DND-41 (cell line): Measurements from ENCODE around the gene PKNOX1.
"Not testable (repeated sequence)": the region's sequence is repeated elsewhere in the genome, so short reads cannot be mapped to it uniquely, and the experiment has no call there.

Experiments
- ATAC-seq: fragments of 200-7000 bp; cut with Tn5 transposase; 3 replicates; pipeline ENCODE4 v1.9.1; 2021; ENCODE audit warnings: low read depth; ENCODE audit not compliant: insufficient read depth
- DNase-seq: peaks from one replicate; pipeline ENCODE4 v3.0.0-alpha.2; 2020
- H2AFZ ChIP-seq: 2 replicates; pipeline ENCODE4 v1.6.0; 2012; ENCODE audit warnings: low read depth, low read length
- H3K27ac ChIP-seq: 2 replicates; pipeline ENCODE4 v1.5.1; 2012; ENCODE audit warnings: low read length, inconsistent platforms
- H3K27me3 ChIP-seq: fragments of 200-600 bp; sonication (generic); 2 replicates; pipeline ENCODE4 v1.6.0; 2012; ENCODE audit warnings: low read length, mild to moderate bottlenecking, inconsistent platforms; ENCODE audit not compliant: insufficient read depth, poor library complexity
- H3K36me3 ChIP-seq: 2 replicates; pipeline ENCODE4 v1.5.1; 2012; ENCODE audit warnings: low read length, inconsistent platforms; ENCODE audit not compliant: insufficient read depth
- H3K4me1 ChIP-seq: 2 replicates; pipeline ENCODE4 v1.5.1; 2012; ENCODE audit warnings: mild to moderate bottlenecking, low read length; ENCODE audit not compliant: insufficient read depth
- H3K4me2 ChIP-seq: 2 replicates; pipeline ENCODE4 v1.6.0; 2012; ENCODE audit warnings: mild to moderate bottlenecking, moderate library complexity, low read length, inconsistent platforms; ENCODE audit not compliant: insufficient read depth
- H3K4me3 ChIP-seq, 2 experiments: fragments of 200-600 bp in 1 of 2; shearing (Covaris generic) in 1 of 2; 2 replicates each; pipeline ENCODE4 v1.5.1; 2012 to 2016; ENCODE audit warnings: inconsistent platforms in 2 of 2, low read length in 2 of 2, mild to moderate bottlenecking in 2 of 2, low read depth in 1 of 2, moderate library complexity in 1 of 2
- H3K79me2 ChIP-seq: 2 replicates; pipeline ENCODE4 v1.6.0; 2012; ENCODE audit warnings: low read length, inconsistent platforms; ENCODE audit not compliant: insufficient read depth
- H3K9ac ChIP-seq: 2 replicates; pipeline ENCODE4 v1.6.0; 2012; ENCODE audit warnings: low read depth, mild to moderate bottlenecking, inconsistent platforms, low read length, moderate library complexity
- H3K9me3 ChIP-seq: 2 replicates; pipeline ENCODE4 v1.5.1; 2012; ENCODE audit warnings: low read length, moderate library complexity, mild to moderate bottlenecking, inconsistent platforms; ENCODE audit not compliant: insufficient read depth, severe bottlenecking
- H4K20me1 ChIP-seq: 2 replicates; pipeline ENCODE4 v1.6.0; 2012; ENCODE audit warnings: low read length; ENCODE audit not compliant: insufficient read depth
- TF ChIP-seq, protein P1 (sequence below): IDR thresholded peaks from 2 replicates; pipeline ENCODE4 v1.5.1; 2012; ENCODE audit warnings: borderline replicate concordance, low read length, moderate library complexity, mild to moderate bottlenecking; ENCODE audit not compliant: poor library complexity, severe bottlenecking; ENCODE audit errors: extremely low read depth

Gene PKNOX1

DNA sequence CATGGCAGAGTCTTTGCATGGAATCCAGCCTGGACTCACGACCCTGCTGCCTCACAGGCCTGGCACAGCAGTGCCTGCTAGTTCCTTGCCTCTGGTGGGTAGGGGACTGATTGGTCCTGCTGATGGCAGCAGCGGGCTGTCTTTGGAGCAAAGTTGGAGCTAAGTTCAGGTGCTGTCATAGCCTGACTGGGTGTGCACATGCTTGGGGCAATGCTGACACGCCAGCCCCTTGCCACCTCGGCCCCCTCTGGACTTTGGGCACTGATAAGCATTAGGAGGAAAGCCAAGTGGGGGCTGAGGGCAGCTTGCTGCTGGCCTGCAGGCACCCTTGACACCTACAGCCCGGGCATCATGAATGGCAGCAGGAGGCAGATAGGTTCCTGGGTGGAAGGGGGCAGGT lies 67.8 kb downstream of the PKNOX1 start:
- H3K4me1 ChIP-seq = peaks cover 11% of the 10 kb centered on the region
- not testable (repeated sequence) for H3K9me3 ChIP-seq, H3K27me3 ChIP-seq, ATAC-seq, H2AFZ ChIP-seq, H3K4me3 ChIP-seq, H3K27ac ChIP-seq, H3K9ac ChIP-seq, H3K79me2 ChIP-seq, H3K36me3 ChIP-seq, H3K4me2 ChIP-seq, H4K20me1 ChIP-seq, DNase-seq

DNA sequence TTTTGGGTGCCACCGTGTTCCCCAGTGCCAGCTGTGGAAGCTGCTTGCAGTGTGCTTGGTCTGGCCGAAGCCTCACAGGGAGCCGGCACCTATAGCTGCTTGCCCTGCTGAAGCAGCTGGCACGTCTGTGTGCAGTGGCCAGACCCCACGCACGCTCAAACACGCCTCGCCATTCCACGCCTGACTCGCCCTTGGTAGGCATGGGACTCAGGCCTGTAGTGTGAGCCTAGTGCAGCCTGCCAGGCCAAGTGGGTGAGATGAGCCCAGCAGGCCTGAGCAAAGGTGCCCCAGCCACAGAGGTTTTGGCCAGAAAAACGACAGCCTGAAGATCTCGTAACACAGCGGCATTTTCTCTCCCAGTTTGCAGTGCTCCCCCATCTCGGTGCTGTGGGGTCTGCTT lies 68.9 kb downstream of the PKNOX1 start:
- H3K36me3 ChIP-seq, H3K9me3 ChIP-seq, ATAC-seq, DNase-seq, H2AFZ ChIP-seq, H3K79me2 ChIP-seq, H3K4me2 ChIP-seq, H4K20me1 ChIP-seq, H3K4me3 ChIP-seq, H3K9ac ChIP-seq, H3K27ac ChIP-seq, H3K27me3 ChIP-seq: not testable (repeated sequence)
- peaks cover 11% of the 10 kb centered on the region for H3K4me1 ChIP-seq

DNA sequence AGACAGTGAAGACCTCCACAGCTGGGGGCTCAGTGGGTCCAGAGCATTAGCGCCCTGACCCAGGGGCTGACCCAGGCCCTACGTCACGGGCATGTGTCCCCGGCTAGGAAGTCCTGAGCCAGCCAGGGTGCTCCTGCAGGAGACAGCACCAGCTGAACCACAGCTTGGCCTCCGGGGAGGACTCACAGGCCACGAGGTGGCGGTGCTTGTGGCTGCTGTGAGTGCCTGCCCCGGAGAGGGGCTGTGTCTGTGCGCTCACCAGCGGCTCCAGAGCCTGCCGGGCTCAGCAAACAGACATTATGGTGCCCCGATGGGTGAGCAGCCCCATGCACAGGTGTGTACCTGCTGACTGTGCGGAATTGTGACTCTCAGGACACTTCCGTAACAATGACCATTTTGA lies 70.2 kb downstream of the PKNOX1 start:
- ATAC-seq, H3K79me2 ChIP-seq, H3K36me3 ChIP-seq, H3K27me3 ChIP-seq, H3K27ac ChIP-seq, H4K20me1 ChIP-seq, H3K9ac ChIP-seq, H2AFZ ChIP-seq, H3K4me3 ChIP-seq, H3K4me2 ChIP-seq, H3K9me3 ChIP-seq: not testable (repeated sequence)
- peaks cover 11% of the 10 kb centered on the region for H3K4me1 ChIP-seq
- peak; percentile 10 for DNase-seq

DNA sequence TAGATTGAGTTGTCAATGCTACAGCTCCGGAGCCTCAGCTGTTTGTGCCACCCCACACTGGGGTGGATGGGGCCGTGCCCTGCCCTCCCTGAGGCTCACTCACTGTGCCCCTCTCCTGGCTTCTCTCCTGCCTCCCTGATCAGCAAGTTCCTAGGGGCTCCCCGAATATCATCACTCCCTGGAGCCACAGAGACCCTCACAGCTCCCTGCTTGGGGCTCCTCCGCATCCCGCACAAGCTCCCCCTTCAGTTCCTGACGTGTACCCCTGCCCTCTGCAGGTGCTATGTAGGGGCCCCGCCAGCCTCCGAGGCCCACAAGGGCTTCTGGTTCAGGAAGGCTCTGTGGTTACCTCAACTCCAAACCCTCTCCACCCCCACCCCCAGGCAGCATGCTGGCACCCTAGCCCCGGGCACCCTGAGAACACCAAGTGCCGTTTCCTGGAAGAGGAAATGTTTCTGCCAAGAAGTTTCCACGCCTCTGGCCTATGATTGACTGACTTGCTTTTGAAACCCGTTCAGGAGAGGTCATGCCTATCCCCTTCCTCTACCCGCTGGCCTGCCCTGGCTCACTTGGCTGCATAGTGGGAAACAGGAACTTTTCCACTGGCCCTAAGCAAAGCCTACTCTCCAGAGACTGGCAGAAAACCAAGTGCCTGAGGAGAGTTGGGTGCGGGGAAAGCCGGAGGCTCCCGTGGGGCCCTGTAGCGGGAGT lies 71.0 kb downstream of the PKNOX1 start:
- H3K79me2 ChIP-seq, H3K4me3 ChIP-seq, H2AFZ ChIP-seq, H3K36me3 ChIP-seq, H3K27me3 ChIP-seq, H3K9me3 ChIP-seq, H4K20me1 ChIP-seq: not testable (repeated sequence)
- peak; percentile 91 for ATAC-seq
- TF ChIP-seq, protein P1, sequence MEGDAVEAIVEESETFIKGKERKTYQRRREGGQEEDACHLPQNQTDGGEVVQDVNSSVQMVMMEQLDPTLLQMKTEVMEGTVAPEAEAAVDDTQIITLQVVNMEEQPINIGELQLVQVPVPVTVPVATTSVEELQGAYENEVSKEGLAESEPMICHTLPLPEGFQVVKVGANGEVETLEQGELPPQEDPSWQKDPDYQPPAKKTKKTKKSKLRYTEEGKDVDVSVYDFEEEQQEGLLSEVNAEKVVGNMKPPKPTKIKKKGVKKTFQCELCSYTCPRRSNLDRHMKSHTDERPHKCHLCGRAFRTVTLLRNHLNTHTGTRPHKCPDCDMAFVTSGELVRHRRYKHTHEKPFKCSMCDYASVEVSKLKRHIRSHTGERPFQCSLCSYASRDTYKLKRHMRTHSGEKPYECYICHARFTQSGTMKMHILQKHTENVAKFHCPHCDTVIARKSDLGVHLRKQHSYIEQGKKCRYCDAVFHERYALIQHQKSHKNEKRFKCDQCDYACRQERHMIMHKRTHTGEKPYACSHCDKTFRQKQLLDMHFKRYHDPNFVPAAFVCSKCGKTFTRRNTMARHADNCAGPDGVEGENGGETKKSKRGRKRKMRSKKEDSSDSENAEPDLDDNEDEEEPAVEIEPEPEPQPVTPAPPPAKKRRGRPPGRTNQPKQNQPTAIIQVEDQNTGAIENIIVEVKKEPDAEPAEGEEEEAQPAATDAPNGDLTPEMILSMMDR = peak; percentile 3
- Histone ChIP-seq H3K9ac (0 out of 2 replicates have a peak overlapping the region, but pooled peaks have one; percentile 36), H3K4me2 (0 out of 2 replicates have a peak overlapping the region, but pooled peaks have one; percentile 28), H3K27ac (peak overlapping the region; percentile 68), H3K4me1 (peaks cover 11% of the 10 kb centered on the region)
- DNase-seq = peak; percentile 61

DNA sequence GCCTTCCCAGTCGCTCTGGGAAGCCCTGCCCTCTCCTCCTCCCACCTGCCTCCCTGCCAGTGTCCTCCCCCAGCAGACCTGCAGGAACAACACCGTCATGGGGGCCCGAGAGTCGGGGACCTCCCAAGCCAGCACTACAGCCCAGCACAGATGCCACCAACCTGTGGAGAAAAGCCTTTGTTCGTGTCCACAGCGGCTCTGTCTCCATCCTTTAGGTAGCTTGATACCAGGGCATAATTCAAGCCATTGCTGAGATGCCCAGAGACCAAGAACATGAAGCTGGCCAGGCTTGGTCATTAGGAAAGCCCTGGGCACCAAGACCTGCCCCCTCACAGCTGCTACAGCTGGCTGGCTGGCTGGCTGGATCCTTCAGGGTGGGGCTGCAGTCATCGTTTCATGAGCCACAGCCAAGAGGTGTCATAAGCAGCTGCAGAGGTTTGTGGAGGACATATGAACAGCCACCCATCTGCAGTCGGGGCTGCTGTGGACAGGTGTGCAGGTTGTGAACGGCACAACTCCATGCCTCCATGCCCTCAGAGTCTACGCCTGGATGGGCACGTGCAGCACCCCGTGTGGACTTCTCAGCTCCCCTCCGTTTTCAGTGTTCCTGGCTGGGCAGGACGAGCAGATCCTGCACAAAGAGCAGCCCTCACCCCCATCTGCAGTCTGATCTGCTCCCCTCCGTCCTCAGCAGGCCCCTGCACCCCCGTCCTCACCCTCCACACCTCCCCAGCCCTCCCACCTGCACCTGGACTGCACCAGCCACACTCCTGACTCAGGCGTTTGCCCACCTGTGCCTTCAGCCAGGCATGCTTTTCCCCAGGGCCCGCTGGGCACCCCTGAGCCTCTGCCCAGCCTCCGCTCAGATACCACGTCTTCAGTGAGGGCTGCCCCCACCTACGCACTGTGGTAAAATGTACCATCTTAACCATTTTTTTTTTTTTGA lies 71.8 kb downstream of the PKNOX1 start:
- H4K20me1 ChIP-seq, H3K27me3 ChIP-seq, H3K4me3 ChIP-seq, H2AFZ ChIP-seq, H3K79me2 ChIP-seq, H3K9me3 ChIP-seq, H3K36me3 ChIP-seq: not testable (repeated sequence)
- ATAC-seq (peak; percentile 47), DNase-seq (peak; percentile 25)
- peak overlapping the region; percentile 33; the same call in 1 of the 2 replicates for H3K4me2 ChIP-seq
- peak overlapping the region; percentile 68 for H3K27ac ChIP-seq
- peaks cover 11% of the 10 kb centered on the region for H3K4me1 ChIP-seq
- 0 out of 2 replicates have a peak overlapping the region, but pooled peaks have one; percentile 36 for H3K9ac ChIP-seq

DNA sequence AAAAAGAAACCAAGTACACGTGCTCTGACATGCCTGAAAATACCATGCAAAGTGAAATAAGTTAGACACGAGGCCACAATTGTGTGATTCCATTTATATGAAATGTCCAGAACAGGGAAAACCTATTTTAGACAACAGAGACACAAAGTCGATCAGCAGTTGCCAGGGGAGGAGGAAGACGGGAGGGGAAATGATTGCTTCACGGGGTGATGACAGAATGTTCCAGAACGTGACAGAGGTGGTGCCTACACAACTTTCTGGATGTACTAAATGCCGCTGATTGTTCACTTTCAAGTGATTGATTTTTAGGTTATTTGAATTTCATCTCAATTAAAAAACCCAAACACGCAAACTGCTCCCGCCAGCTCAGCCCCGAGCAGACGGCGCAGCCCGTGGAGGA lies 78.8 kb downstream of the PKNOX1 start:
- not testable (repeated sequence) for H4K20me1 ChIP-seq, H3K36me3 ChIP-seq, DNase-seq, H2AFZ ChIP-seq, H3K9me3 ChIP-seq, H3K27ac ChIP-seq, H3K4me3 ChIP-seq, H3K9ac ChIP-seq, H3K4me1 ChIP-seq, H3K79me2 ChIP-seq, H3K4me2 ChIP-seq, H3K27me3 ChIP-seq, ATAC-seq

DNA sequence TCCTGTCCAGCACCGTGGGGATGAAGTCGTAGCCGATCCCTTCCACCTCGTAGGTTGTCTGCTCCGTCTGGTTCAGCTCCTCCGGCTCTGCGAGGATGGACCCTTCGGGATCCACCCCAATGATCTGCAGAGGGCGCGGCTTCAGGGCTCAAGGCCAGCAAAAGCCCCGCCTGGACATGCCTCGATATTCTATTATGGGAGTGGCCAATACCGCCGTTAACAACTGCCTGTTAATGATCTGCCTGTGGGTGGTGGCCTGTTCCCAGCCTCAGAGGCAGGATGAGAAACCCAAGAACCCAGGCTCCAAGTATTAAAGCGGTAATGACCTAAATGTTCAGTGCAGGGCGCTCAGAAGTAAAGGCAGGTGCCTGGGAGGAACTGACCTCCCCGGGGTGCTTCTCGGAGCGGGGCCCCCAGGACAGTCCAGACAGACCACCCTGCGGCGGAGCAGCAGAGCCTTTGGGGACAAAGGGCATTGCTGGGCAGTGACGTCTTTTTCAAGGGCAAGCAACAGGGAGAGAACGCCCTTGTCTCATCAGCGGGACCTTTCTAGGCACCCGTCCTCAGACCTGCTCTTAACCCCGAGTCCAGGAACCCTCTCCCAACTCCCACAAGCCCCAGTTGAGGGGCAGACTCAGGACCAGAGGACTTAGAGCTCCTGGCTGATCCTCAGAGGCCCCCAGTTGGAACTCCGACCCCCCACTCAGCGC lies 88.7 kb downstream of the PKNOX1 start:
- H3K4me3 ChIP-seq, DNase-seq, H3K36me3 ChIP-seq, H3K4me1 ChIP-seq, H3K79me2 ChIP-seq, H2AFZ ChIP-seq, H3K9ac ChIP-seq, H3K4me2 ChIP-seq, ATAC-seq, H3K27me3 ChIP-seq, H4K20me1 ChIP-seq, H3K9me3 ChIP-seq, H3K27ac ChIP-seq: not testable (repeated sequence)
